GM18511 (cell line): ENCODE results near the gene CDKL5.

ENCODE experiments used
- ATAC-seq: cut with Tn5 transposase; IDR thresholded peaks from one replicate; pipeline ENCODE4 v1.9.1; 2021; ENCODE audit warnings: mild to moderate bottlenecking, moderate library complexity; ENCODE audit not compliant: unreplicated experiment

CDKL5 gene

GRCh38 chrX:18687856-18688495, 262.6 kb downstream of the CDKL5 start:
- no peak for ATAC-seq

DNA sequence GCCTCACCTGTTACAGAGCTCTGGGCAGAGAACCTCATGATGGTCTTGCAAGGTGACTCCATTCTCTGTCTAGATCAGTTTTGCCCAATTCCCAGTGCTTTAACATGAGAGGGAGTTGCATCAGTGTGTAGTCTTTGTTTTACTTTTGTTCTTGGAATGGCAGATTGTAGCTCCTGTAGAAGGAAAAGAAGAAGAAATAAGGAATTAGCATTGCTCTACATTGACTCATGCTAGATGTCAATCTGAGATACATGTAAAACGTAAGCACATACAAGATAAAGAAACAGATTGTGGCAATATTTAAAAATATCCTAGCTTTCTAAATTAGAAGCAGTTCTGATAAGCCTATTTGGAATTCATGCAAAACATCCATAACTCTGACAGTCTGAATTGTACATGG, 266.0 kb downstream of the CDKL5 start:
- ATAC-seq, result no peak

DNA sequence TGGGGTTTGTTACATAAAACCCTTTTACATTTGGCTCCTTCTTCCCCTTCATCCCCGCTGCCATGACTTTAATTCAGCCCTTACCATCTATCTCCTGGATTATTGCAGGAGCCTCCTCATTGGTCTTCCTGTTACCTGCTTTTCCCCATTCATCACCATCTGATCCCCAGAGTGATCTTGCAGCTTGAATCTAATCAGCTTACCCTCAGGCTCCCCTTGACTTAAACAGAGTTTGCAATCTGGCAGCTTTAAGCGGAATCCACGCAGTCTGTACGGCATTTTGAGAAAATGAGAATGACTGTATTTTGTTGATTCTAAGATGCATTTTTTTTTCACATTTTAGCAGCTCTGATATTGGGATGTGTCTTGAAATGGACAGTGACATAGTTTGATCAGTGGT, 267.1 kb downstream of the CDKL5 start:
- ATAC-seq, result no peak

DNA sequence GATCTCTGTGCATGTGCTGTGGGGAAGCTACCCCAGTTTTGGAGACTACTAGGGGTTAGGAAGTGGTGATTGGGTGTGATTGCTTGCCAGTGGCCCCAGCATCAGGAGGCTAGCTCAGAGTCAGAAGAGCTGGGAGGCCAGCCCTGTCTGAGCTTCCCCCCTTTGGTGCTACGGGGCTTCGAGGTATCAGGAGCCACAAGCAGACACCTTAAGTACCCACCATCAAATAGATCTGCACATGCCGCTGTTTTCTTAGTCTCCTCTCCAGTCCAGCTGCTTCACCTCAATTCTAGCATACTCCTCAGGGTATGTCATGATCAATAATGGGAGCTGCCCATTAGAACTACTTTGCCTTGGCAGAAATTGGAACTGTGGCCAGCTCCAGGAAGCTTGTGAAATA, 271.2 kb downstream of the CDKL5 start:
- no peak for ATAC-seq

GRCh38 chrX:18698737-18699650, 273.6 kb downstream of the CDKL5 start:
- ATAC-seq, result no peak

DNA sequence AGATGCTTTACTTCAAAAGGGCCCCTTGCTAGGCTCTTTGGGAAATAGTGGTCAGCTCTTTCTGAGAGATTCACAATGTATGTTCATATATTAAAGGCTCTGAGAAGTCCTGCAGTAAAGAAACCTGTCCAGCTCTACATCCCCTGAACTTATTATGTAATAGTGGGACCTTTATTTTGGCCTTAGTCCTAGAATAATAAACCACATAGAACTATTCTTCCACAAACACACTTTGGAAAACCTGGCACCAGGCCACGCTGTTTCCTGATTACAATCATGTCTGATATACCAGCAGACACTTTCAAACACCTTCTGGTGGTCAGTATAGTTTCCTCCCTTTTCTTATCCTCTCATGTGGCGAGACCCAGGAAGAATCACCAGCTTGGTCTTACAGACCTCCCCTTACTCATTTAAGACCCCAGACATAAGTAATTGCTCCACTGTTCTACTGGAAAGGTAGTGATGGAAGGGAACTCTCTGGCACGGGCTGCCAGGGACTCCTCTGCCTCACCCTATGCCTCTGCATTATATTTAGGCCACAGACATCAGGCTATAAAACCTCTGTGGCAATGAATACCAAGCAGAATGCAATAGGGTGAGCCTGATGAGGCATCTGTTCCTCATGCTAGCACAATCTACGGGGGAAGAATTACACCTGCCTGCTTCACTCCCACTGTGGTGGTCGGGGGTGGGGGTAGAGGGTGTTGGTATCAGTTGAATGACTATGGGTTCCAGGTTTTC, 276.4 kb downstream of the CDKL5 start:
- ATAC-seq, result no peak

DNA sequence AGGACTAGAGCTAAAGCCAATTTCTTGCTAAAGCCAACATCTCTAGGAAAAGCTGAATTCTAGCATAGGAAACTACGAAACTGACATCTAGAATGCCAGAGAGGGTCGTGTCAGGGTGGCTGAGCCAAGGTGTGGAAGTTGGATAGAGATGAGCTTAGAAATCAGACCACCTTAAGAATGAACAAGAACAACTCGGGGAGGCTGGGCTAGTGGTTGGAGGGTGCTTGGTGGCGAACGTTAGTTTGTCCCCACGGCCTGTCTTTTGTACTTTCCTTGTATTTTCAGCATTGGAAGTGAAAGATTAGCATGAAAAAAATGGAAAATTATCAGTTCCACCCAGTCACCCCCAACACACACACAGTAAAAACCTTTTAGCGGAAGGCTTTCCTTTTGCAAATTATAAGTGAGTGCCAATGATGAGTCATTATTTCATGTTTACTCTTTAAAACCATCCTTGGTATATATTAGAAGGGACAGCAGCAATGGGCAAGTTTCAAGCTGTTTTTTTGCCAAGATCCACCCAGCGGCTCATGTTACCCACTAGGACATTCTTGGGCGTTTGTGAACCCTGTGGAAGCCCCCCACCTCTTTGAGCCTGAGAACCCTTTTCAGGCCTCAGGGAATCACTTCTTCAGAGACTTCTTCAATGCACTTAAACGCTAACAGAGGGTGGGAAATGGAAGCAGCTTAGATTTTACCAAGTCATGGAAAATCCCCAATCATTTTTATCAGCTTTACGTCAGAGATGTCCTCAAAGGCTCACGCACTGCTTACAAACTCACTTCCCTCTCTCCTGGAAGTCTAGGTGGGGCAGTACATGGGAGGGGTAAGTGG, 277.2 kb downstream of the CDKL5 start:
- no peak for ATAC-seq
